ENCODE results near the gene FNIP2.

GRCh38 chr4:158738866-158739265 is 30.0 kb upstream of the FNIP2 start:
- TF ChIP-seq POLR2A (IDR thresholded peaks at IDR 0.05) (no peak), EP300 (IDR thresholded peaks at IDR 0.05) (no peak), CTCF (IDR thresholded peaks at IDR 0.05) (no peak)
